ENCODE results near the gene EXOC6B. TPM values are rescaled to one million over a fixed set of nuclear protein-coding genes. Genes with fewer than 3 reads are reported as not detected.

Gene EXOC6B
- total RNA-seq, 1 donor from 2014 or later = 13.8 TPM

DNA sequence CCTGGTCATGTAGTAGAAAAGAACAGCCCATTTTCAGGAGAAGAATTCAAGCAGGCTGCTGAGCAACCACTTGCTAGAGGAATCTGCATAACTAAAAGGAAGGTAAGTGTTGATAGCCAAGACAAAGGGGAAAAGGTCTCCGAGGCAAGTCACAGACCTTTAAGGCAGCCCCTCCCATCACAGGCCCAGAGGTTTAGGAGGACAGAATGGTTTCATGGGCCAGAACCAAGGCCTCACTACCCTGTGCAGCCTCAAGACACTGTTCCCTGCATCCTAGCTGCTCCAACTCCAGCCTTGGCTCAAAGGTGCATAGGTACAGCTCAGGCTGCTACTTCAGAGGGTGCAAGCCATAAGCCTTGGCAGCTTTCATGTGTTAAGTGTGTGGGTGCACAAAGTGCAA lies 439.5 kb downstream of the EXOC6B start:
- Mint-ChIP-seq H3K4me3 (no peak overlapping the region), H3K36me3 (ENCODE audit: low read depth) (peaks cover 6% of the 10 kb centered on the region), H3K27me3 (no peaks in the 10 kb centered on the region), H3K9me3 (peaks cover 20% of the 10 kb centered on the region), H3K27ac (no peak overlapping the region), H3K4me1 (no peaks in the 10 kb centered on the region)
- CTCF ChIA-PET = no interaction called here
- intact Hi-C loops (cut with micrococcal nuclease) = no loop called here
- ATAC-seq (ENCODE audit: low read depth) (no peak), DNase-seq (no peak)
- POLR2A ChIA-PET = no interaction called here
- TF ChIP-seq, protein P1, sequence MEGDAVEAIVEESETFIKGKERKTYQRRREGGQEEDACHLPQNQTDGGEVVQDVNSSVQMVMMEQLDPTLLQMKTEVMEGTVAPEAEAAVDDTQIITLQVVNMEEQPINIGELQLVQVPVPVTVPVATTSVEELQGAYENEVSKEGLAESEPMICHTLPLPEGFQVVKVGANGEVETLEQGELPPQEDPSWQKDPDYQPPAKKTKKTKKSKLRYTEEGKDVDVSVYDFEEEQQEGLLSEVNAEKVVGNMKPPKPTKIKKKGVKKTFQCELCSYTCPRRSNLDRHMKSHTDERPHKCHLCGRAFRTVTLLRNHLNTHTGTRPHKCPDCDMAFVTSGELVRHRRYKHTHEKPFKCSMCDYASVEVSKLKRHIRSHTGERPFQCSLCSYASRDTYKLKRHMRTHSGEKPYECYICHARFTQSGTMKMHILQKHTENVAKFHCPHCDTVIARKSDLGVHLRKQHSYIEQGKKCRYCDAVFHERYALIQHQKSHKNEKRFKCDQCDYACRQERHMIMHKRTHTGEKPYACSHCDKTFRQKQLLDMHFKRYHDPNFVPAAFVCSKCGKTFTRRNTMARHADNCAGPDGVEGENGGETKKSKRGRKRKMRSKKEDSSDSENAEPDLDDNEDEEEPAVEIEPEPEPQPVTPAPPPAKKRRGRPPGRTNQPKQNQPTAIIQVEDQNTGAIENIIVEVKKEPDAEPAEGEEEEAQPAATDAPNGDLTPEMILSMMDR (IDR thresholded peaks at IDR 0.05) = no peak

DNA sequence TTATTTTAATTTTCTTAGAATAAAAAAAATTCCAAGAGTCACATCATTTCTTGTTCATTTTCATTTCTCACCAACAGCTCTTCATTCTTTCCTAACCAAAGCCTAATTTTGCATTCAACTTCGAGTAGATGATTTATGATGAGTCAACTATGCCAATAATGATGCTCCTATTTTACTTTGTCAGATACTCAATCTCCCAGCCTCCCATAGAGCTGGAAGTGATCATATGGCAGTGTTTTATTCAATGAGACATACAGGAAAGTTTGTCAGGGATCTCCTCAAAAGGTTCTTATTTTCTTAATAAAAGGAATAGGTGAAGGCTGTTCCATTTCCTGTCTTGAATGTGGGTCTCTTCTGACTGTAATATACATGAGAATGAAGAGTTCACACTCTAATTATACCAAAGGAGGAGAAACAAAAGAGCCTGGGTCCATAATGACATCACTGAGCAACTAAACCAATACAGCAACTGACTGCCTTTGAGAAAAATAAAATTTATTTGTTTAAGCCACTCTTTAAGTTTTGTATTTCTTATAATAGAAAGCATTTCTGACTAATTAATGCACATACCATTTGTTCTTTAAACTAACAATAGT lies 447.0 kb downstream of the EXOC6B start:
- Mint-ChIP-seq H3K27ac (no peak overlapping the region), H3K4me1 (no peaks in the 10 kb centered on the region), H3K27me3 (no peaks in the 10 kb centered on the region), H3K36me3 (ENCODE audit: low read depth) (peaks cover 28% of the 10 kb centered on the region), H3K4me3 (no peak overlapping the region), H3K9me3 (peaks cover 6% of the 10 kb centered on the region)
- CTCF ChIA-PET = no interaction called here
- POLR2A ChIA-PET = no interaction called here
- intact Hi-C loops (cut with micrococcal nuclease) = no loop called here
- ATAC-seq (ENCODE audit: low read depth) (no peak), DNase-seq (no peak)
- TF ChIP-seq, protein P1 (IDR thresholded peaks at IDR 0.05) = no peak

DNA sequence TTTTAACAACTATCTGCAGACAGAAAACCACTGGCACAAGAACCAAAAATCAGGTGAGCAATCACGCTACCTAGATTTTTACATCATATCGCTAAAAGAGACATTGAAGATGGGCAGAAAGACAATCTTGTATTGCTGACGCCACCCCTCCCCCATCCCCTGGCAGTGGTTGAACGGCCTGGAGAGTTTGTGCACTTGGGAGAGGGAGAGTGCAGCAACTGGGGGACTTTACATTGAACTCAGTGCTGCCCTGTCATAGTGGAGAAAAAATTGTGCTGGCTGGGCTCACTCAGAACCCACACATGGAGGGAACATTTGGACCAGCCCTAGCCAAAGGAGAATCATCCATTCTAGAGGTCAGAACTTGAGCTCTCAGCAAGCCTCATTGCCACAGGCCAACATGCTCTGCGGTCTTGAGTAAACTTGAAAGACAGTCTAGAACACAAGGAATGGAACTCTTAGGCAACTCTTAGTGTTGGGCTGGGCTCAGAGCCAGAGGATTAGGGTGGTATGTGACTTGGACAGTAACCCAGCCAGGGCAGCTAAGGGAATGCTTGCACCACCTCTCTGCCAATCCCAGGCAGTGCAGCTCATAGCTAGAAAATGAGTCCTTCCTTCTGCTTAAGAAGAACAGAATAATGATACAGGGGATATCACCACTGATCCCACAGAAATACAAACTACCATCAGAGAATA lies 458.2 kb downstream of the EXOC6B start:
- POLR2A ChIA-PET = no interaction called here
- Mint-ChIP-seq H3K27me3 (no peaks in the 10 kb centered on the region), H3K27ac (no peak overlapping the region), H3K4me3 (no peak overlapping the region), H3K36me3 (ENCODE audit: low read depth) (peaks cover 24% of the 10 kb centered on the region), H3K4me1 (no peaks in the 10 kb centered on the region), H3K9me3 (peaks cover 10% of the 10 kb centered on the region)
- TF ChIP-seq, protein P1 (IDR thresholded peaks at IDR 0.05) = no peak
- CTCF ChIA-PET = no interaction called here
- intact Hi-C loops (cut with micrococcal nuclease) = no loop called here
- DNase-seq (no peak), ATAC-seq (ENCODE audit: low read depth) (no peak)

DNA sequence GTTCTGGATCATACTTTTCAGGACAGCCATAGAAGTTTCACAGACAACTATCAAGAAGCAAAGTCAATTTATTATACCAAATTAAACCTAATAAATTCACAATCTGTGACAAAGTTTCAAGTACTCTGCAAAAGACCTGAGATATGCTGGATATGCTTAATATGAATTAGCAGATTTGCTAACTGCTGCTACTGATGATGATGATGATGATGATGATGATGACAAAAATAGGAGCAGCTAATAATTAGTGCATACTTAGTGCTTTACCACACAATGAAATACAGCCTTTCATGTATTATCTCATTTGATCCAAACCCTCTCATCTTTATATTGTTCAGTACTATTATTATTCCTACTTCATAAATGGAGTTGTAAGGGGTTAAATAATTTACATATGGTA lies 462.4 kb downstream of the EXOC6B start:
- TF ChIP-seq, protein P1 (IDR thresholded peaks at IDR 0.05) = no peak
- Mint-ChIP-seq H3K27me3 (no peaks in the 10 kb centered on the region), H3K9me3 (no peaks in the 10 kb centered on the region), H3K27ac (no peak overlapping the region), H3K36me3 (ENCODE audit: low read depth) (peaks cover 4% of the 10 kb centered on the region), H3K4me1 (no peaks in the 10 kb centered on the region), H3K4me3 (no peak overlapping the region)
- no peak for DNase-seq
- POLR2A ChIA-PET = no interaction called here
- CTCF ChIA-PET = no interaction called here
- ATAC-seq (ENCODE audit: low read depth) = no peak
- intact Hi-C loops (cut with micrococcal nuclease) = no loop called here

DNA sequence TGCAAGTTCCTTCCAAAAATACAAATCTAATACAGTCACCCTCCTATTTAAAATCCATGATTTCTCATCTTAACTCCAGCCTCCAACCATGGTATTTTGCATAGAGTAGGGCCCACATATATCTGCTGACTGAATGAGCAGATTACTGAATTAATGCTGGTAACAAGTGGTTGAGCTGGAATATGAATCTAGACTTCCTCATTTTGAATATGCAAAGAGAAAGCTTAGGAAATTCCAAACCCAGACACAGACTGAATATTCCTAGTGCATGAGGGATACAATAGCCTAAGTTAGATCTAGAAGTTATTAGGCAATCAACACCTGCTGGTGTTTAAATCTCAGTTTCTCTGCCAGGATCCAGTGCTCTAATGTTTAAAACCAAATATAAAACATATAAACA lies 463.1 kb downstream of the EXOC6B start:
- no peaks in the 10 kb centered on the region for H3K9me3 Mint-ChIP-seq
- ATAC-seq (ENCODE audit: low read depth) (no peak), DNase-seq (no peak)
- H3K27me3 Mint-ChIP-seq = no peaks in the 10 kb centered on the region
- H3K4me1 Mint-ChIP-seq = no peaks in the 10 kb centered on the region
- intact Hi-C loops (cut with micrococcal nuclease) = no loop called here
- no peak overlapping the region for H3K27ac Mint-ChIP-seq
- peaks cover 4% of the 10 kb centered on the region for H3K36me3 Mint-ChIP-seq (ENCODE audit: low read depth)
- TF ChIP-seq, protein P1 (IDR thresholded peaks at IDR 0.05) = no peak
- no peak overlapping the region for H3K4me3 Mint-ChIP-seq
- ChIA-PET CTCF (no interaction called here), POLR2A (no interaction called here)

All from activated B cell treated with CpG ODN at 0.5 μM for 24 hours (primary cell).